GM12864 (cell line): ENCODE results near the gene DAGLA.

Experiments
- DNase-seq: peaks from one replicate; pipeline ENCODE4 v3.0.0-alpha.2; 2011; ENCODE audit warnings: low read depth
- H3K4me3 ChIP-seq: 2 replicates; pipeline ENCODE4 v1.5.1; 2011; ENCODE audit warnings: mild to moderate bottlenecking, low read depth, low read length, control low read depth
- CTCF ChIP-seq: IDR thresholded peaks from 2 replicates; pipeline ENCODE4 v1.5.1; 2011; ENCODE audit warnings: low read depth, mild to moderate bottlenecking, moderate library complexity, low read length, control low read depth, inconsistent platforms; ENCODE audit errors: missing control alignments

DAGLA gene

GRCh38 chr11:61696602-61697001, 16.4 kb downstream of the DAGLA start:
- no peak overlapping the region for H3K4me3 ChIP-seq
- DNase-seq: no peak
- TF ChIP-seq CTCF: no peak

- no peak overlapping the region for H3K4me3 ChIP-seq
- TF ChIP-seq CTCF: no peak
- no peak for DNase-seq
Measured at GRCh38 chr11:61697078-61697502, 16.9 kb downstream of the DAGLA start.

- H3K4me3 ChIP-seq: no peak overlapping the region
- DNase-seq: no peak
- no peak for TF ChIP-seq CTCF
Measured at GRCh38 chr11:61697764-61698163, 17.6 kb downstream of the DAGLA start.

- TF ChIP-seq CTCF: no peak
- no peak for DNase-seq
- no peak overlapping the region for H3K4me3 ChIP-seq
Measured at GRCh38 chr11:61698173-61698948, 18.2 kb downstream of the DAGLA start.

- TF ChIP-seq CTCF: no peak
- no peak for DNase-seq
- no peak overlapping the region for H3K4me3 ChIP-seq
Measured at GRCh38 chr11:61699737-61700160, 19.6 kb downstream of the DAGLA start.

GRCh38 chr11:61700212-61700611, 20.0 kb downstream of the DAGLA start:
- TF ChIP-seq CTCF: no peak
- no peak for DNase-seq
- H3K4me3 ChIP-seq: no peak overlapping the region

GRCh38 chr11:61700720-61701119, 20.5 kb downstream of the DAGLA start:
- DNase-seq: no peak
- H3K4me3 ChIP-seq: no peak overlapping the region
- TF ChIP-seq CTCF: no peak
